Spleen (tissue), 7 donors: ENCODE measurements around the gene MAS1L.

Experiments
- POLR2A ChIP-seq, 3 donors: fragments of 450-650 bp; IDR thresholded peaks; one replicate each; pipeline ENCODE4 v1.5.1; 2017; ENCODE audit warnings: antibody characterized with exemption in 3 of 3, mild to moderate bottlenecking in 1 of 3
- TF ChIP-seq, protein P1 (sequence below), 11 experiments: fragments of 200-600 bp in 7 of 11; fragments of 450-650 bp in 4 of 11; sonication (generic) in 4 of 11; IDR thresholded peaks in 8 of 11; conservative IDR thresholded peaks in 3 of 11; 1 replicate in 7 of 11; 2 replicates in 4 of 11; pipeline versions ENCODE4 v1.4.0 to v1.8.0; 2016 to 2021; ENCODE audit warnings: antibody characterized with exemption in 11 of 11, inconsistent platforms in 4 of 11, mild to moderate bottlenecking in 1 of 11
- donor health status: DM: no; HTN: no; CAD: no; lungs with moderate emphysema.
- donor health status: DM: no; HTN: no; CAD: no.
- donor health status: DM: no; HTN: no; CAD: no.

DNA sequence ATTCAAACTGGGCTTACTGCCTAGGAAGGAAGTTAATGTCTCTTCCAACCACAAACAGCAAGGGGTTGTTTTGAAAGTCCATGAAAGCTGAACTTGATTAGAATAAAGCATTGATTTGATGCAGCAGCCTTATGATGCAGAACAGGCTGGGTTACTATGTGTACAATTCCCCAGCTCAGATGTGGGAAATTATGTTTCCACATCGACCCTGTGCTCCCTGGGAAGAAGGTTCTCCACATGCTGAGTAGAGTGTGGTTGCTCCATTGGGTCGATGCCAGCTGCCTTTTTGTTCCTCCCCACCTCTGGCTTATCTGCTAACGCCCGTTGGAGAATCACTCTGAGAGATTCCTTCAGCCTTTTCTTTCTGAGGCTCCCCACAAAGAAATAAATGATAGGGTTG, 1.2 kb downstream of the MAS1L start:
- TF ChIP-seq, protein P1, sequence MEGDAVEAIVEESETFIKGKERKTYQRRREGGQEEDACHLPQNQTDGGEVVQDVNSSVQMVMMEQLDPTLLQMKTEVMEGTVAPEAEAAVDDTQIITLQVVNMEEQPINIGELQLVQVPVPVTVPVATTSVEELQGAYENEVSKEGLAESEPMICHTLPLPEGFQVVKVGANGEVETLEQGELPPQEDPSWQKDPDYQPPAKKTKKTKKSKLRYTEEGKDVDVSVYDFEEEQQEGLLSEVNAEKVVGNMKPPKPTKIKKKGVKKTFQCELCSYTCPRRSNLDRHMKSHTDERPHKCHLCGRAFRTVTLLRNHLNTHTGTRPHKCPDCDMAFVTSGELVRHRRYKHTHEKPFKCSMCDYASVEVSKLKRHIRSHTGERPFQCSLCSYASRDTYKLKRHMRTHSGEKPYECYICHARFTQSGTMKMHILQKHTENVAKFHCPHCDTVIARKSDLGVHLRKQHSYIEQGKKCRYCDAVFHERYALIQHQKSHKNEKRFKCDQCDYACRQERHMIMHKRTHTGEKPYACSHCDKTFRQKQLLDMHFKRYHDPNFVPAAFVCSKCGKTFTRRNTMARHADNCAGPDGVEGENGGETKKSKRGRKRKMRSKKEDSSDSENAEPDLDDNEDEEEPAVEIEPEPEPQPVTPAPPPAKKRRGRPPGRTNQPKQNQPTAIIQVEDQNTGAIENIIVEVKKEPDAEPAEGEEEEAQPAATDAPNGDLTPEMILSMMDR (IDR thresholded peaks at IDR 0.05 in 8 of 11, conservative IDR thresholded peaks at IDR 0.05 in 3 of 11): no peak
- no peak for TF ChIP-seq POLR2A (IDR thresholded peaks at IDR 0.05)
